NCI-H510A treated with DMSO at 0.1 percent for 48 hours (cell line): ENCODE data around the gene HMCN1.
"Not testable (repeated sequence)": the region's sequence is repeated elsewhere in the genome, so short reads cannot be mapped to it uniquely, and the experiment has no call there.

ENCODE experiments used
- DNase-seq: peaks from one replicate; lab custom pipeline; 2025; lab: John Stamatoyannopoulos, UW

Gene HMCN1

GRCh38 chr1:186152620-186153239 lies 418.5 kb downstream of the HMCN1 start:
- no peak for DNase-seq

GRCh38 chr1:186154651-186155050 lies 420.5 kb downstream of the HMCN1 start:
- DNase-seq = no peak

GRCh38 chr1:186155594-186155993 lies 421.4 kb downstream of the HMCN1 start:
- DNase-seq = no peak

- DNase-seq = not testable (repeated sequence)
Observed at GRCh38 chr1:186162895-186163294, 428.7 kb downstream of the HMCN1 start.

GRCh38 chr1:186164773-186165172 lies 430.6 kb downstream of the HMCN1 start:
- no peak for DNase-seq

GRCh38 chr1:186165303-186165702 lies 431.1 kb downstream of the HMCN1 start:
- DNase-seq = no peak

GRCh38 chr1:186167096-186167668 lies 433.0 kb downstream of the HMCN1 start:
- no peak for DNase-seq

- no peak for DNase-seq
Observed at GRCh38 chr1:186175588-186175987, 441.4 kb downstream of the HMCN1 start.

- no peak for DNase-seq
Observed at GRCh38 chr1:186178426-186179043, 444.3 kb downstream of the HMCN1 start.

- DNase-seq = no peak
Observed at GRCh38 chr1:186179231-186179630, 445.0 kb downstream of the HMCN1 start.

GRCh38 chr1:186183219-186183618 lies 449.0 kb downstream of the HMCN1 start:
- no peak for DNase-seq

- no peak for DNase-seq
Observed at GRCh38 chr1:186183970-186184628, 449.9 kb downstream of the HMCN1 start.

GRCh38 chr1:186186251-186186650 lies 452.1 kb downstream of the HMCN1 start:
- not testable (repeated sequence) for DNase-seq

- no peak for DNase-seq
Observed at GRCh38 chr1:186187601-186188000, 453.4 kb downstream of the HMCN1 start.

GRCh38 chr1:186188004-186188539 lies 453.9 kb downstream of the HMCN1 start:
- DNase-seq = no peak

GRCh38 chr1:186188736-186189135 lies 454.5 kb downstream of the HMCN1 start:
- no peak for DNase-seq

GRCh38 chr1:186189156-186189555 lies 455.0 kb downstream of the HMCN1 start:
- no peak for DNase-seq

GRCh38 chr1:186191511-186191910 lies 457.3 kb downstream of the HMCN1 start:
- no peak for DNase-seq

- no peak for DNase-seq
Observed at GRCh38 chr1:186193224-186193623, 459.0 kb downstream of the HMCN1 start.

- no peak for DNase-seq
Observed at GRCh38 chr1:186194107-186194756, 460.0 kb downstream of the HMCN1 start.

GRCh38 chr1:186195377-186195931 lies 461.3 kb downstream of the HMCN1 start:
- no peak for DNase-seq

GRCh38 chr1:186202271-186202764 lies 468.1 kb downstream of the HMCN1 start:
- DNase-seq = no peak
